HG03342 (cell line): ENCODE measurements around the gene ARHGAP15.
A peak's percentile ranks its signal among the peaks of the same experiment; 100 is the strongest.

Experiments used
- ATAC-seq: cut with Tn5 transposase; IDR thresholded peaks from one replicate; pipeline ENCODE4 v1.9.1; 2021; ENCODE audit warnings: mild to moderate bottlenecking, moderate library complexity; ENCODE audit not compliant: unreplicated experiment

ARHGAP15 gene

GRCh38 chr2:143792602-143793001 lies 663.4 kb downstream of the ARHGAP15 start:
- ATAC-seq: no peak

GRCh38 chr2:143793381-143793780 lies 664.2 kb downstream of the ARHGAP15 start:
- ATAC-seq: no peak

- no peak for ATAC-seq
These were observed 666.8 kb downstream of the ARHGAP15 start for GRCh38 chr2:143796051-143796450.

GRCh38 chr2:143801561-143801960 lies 672.3 kb downstream of the ARHGAP15 start:
- ATAC-seq: no peak

GRCh38 chr2:143802242-143802641 lies 673.0 kb downstream of the ARHGAP15 start:
- peak; percentile 38 for ATAC-seq

- peak; percentile 76 for ATAC-seq
These were observed 673.8 kb downstream of the ARHGAP15 start for GRCh38 chr2:143802871-143803650.

GRCh38 chr2:143803936-143804335 lies 674.7 kb downstream of the ARHGAP15 start:
- ATAC-seq: no peak

GRCh38 chr2:143805666-143806065 lies 676.4 kb downstream of the ARHGAP15 start:
- no peak for ATAC-seq

GRCh38 chr2:143807192-143807591 lies 678.0 kb downstream of the ARHGAP15 start:
- ATAC-seq: no peak

- ATAC-seq: no peak
These were observed 678.5 kb downstream of the ARHGAP15 start for GRCh38 chr2:143807671-143808070.

GRCh38 chr2:143808166-143808565 lies 678.9 kb downstream of the ARHGAP15 start:
- no peak for ATAC-seq

- no peak for ATAC-seq
These were observed 685.9 kb downstream of the ARHGAP15 start for GRCh38 chr2:143815082-143815481.

GRCh38 chr2:143816916-143817315 lies 687.7 kb downstream of the ARHGAP15 start:
- ATAC-seq: no peak
